ENCODE data around the gene ACADSB. TPM values are rescaled to one million over a fixed set of nuclear protein-coding genes. Genes with fewer than 3 reads are reported as not detected.

Gene ACADSB
- polyA plus RNA-seq, 3 donors, result 4.5 to 9.6 (median 8.1) TPM

GRCh38 chr10:123081896-123082295, 73.1 kb downstream of the ACADSB start:
- 70 to 71% (median 71%) methylated on average over 7 of the region's 7 CpGs for WGBS, 3 donors
- H3K27ac ChIP-seq (ENCODE audit: low read depth, low read length), result no peak overlapping the region

GRCh38 chr10:123083811-123084210, 75.0 kb downstream of the ACADSB start:
- H3K27ac ChIP-seq (ENCODE audit: low read depth, low read length), result no peak overlapping the region
- WGBS, 3 donors, result 71 to 86% (median 74%) methylated on average over 6 of the region's 6 CpGs

- no peak overlapping the region for H3K27ac ChIP-seq (ENCODE audit: low read depth, low read length)
- WGBS, 3 donors, result 68 to 86% (median 79%) methylated on average over 7 of the region's 7 CpGs
These were observed 77.5 kb downstream of the ACADSB start for GRCh38 chr10:123086281-123086680.

- 89 to 93% (median 90%) methylated on average over 4 of the region's 4 CpGs for WGBS, 3 donors
- H3K27ac ChIP-seq (ENCODE audit: low read depth, low read length), result no peak overlapping the region
These were observed 78.5 kb downstream of the ACADSB start for GRCh38 chr10:123087348-123087747.

GRCh38 chr10:123087786-123088185, 79.0 kb downstream of the ACADSB start:
- H3K27ac ChIP-seq (ENCODE audit: low read depth, low read length), result no peak overlapping the region
- 57 to 68% (median 59%) methylated on average over 3 of the region's 3 CpGs for WGBS, 3 donors

GRCh38 chr10:123092635-123093414, 84.0 kb downstream of the ACADSB start:
- WGBS, 3 donors, result 69 to 70% (median 69%) methylated on average over 14 of the region's 14 CpGs
- no peak overlapping the region for H3K27ac ChIP-seq (ENCODE audit: low read depth, low read length)

- 66 to 76% (median 74%) methylated on average over 4 of the region's 4 CpGs for WGBS, 3 donors
- no peak overlapping the region for H3K27ac ChIP-seq (ENCODE audit: low read depth, low read length)
These were observed 84.7 kb downstream of the ACADSB start for GRCh38 chr10:123093489-123093888.

GRCh38 chr10:123096452-123096851, 87.6 kb downstream of the ACADSB start:
- 70 to 79% (median 75%) methylated on average over 5 of the region's 5 CpGs for WGBS, 3 donors
- H3K27ac ChIP-seq (ENCODE audit: low read depth, low read length), result no peak overlapping the region

- no peak overlapping the region for H3K27ac ChIP-seq (ENCODE audit: low read depth, low read length)
- 69 to 80% (median 80%) methylated on average over 7 of the region's 7 CpGs for WGBS, 3 donors
These were observed 88.2 kb downstream of the ACADSB start for GRCh38 chr10:123097039-123097438.

- no peak overlapping the region for H3K27ac ChIP-seq (ENCODE audit: low read depth, low read length)
- WGBS, 3 donors, result 71 to 85% (median 73%) methylated on average over 7 of the region's 7 CpGs
These were observed 91.4 kb downstream of the ACADSB start for GRCh38 chr10:123100030-123100762.

- H3K27ac ChIP-seq (ENCODE audit: low read depth, low read length), result no peak overlapping the region
- WGBS, 3 donors, result 24 to 65% (median 63%) methylated on average over 9 of the region's 9 CpGs
These were observed 93.1 kb downstream of the ACADSB start for GRCh38 chr10:123101872-123102271.

GRCh38 chr10:123102673-123103072, 93.9 kb downstream of the ACADSB start:
- 40 to 68% (median 53%) methylated on average over 2 of the region's 2 CpGs for WGBS, 3 donors
- H3K27ac ChIP-seq (ENCODE audit: low read depth, low read length), result no peak overlapping the region

- WGBS, 3 donors, result 56 to 80% (median 73%) methylated on average over 9 of the region's 9 CpGs
These were observed 95.1 kb downstream of the ACADSB start for GRCh38 chr10:123103944-123104343.

More at GRCh38 chr10:123103944-123104343, 95.1 kb downstream of the ACADSB start:
- H3K27ac ChIP-seq (ENCODE audit: low read depth, low read length), result no peak overlapping the region

Other genes starting within 250 kb of the ACADSB start
- 1,000 to 10,000 TPM in 1 of 3 donors, 1 to 10 TPM in 2; 1.7 to 4,010 (median 2.2) TPM for gene CUZD1, start 163.1 kb upstream of the ACADSB start, polyA plus RNA-seq
- gene FAM24B, start 129.4 kb upstream of the ACADSB start, polyA plus RNA-seq, result 10 to 100 TPM in 1 of 3 donors, 1 to 10 TPM in 2; 1.5 to 10.9 (median 1.8) TPM
- not detected for gene FAM24A, start 98.4 kb upstream of the ACADSB start, polyA plus RNA-seq
- 1 to 10 TPM; 2.4 to 5.6 (median 3.0) TPM for gene C10orf88, start 54.8 kb upstream of the ACADSB start, polyA plus RNA-seq
- gene PSTK, start 28.6 kb upstream of the ACADSB start, polyA plus RNA-seq, result 1 to 10 TPM; 1.7 to 5.1 (median 1.8) TPM
- gene IKZF5, start 211 bp upstream of the ACADSB start, polyA plus RNA-seq, result 1 to 10 TPM; 4.3 to 8.3 (median 7.6) TPM
- under 1 TPM in 1 of 3 donors, not detected in 2; 0.67 TPM for gene HMX3, start 127.0 kb downstream of the ACADSB start, polyA plus RNA-seq
- gene HMX2, start 139.1 kb downstream of the ACADSB start, polyA plus RNA-seq, result under 1 TPM in 1 of 3 donors, not detected in 2; 0.03 TPM
- gene BUB3, start 145.4 kb downstream of the ACADSB start, polyA plus RNA-seq, result 10 to 100 TPM; 27.0 to 50.0 (median 36.4) TPM